Uterus (tissue), 2 donors: ENCODE measurements around the gene ANKFY1.

Experiments used
- POLR2A ChIP-seq, 2 donors: fragments of 450-650 bp; IDR thresholded peaks; one replicate each; pipeline ENCODE4 v1.6.1; 2016; ENCODE audit warnings: antibody characterized with exemption in 2 of 2, mild to moderate bottlenecking in 1 of 2, moderate library complexity in 1 of 2
- TF ChIP-seq, protein P1 (sequence below), 4 experiments: fragments of 200-600 bp in 2 of 4; fragments of 450-650 bp in 2 of 4; sonication (generic) in 2 of 4; IDR thresholded peaks; one replicate each; pipeline ENCODE4 v1.5.1; 2016 to 2019; ENCODE audit warnings: antibody characterized with exemption in 4 of 4, mild to moderate bottlenecking in 2 of 4, moderate library complexity in 1 of 4

DNA sequence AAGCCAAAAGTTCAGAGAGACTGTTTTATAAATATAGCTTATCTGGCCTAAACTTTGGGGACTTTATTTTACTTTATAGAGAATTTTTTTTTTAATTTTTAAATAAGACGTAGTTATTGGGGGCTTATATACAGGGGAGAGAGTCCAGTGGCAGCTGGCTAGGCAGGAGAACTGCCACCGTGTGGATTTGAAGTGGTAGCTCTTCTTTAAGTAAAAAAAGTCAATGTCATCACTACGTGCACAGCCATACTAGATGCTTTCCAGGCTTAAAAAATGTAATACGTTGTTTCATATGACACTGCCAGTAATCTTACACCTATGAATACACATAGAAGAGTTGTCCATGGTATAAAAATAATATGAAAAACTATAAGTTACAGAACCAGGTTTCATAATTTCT lies 31.9 kb upstream of the ANKFY1 start:
- no peak for TF ChIP-seq POLR2A (IDR thresholded peaks at IDR 0.05)
- TF ChIP-seq, protein P1, sequence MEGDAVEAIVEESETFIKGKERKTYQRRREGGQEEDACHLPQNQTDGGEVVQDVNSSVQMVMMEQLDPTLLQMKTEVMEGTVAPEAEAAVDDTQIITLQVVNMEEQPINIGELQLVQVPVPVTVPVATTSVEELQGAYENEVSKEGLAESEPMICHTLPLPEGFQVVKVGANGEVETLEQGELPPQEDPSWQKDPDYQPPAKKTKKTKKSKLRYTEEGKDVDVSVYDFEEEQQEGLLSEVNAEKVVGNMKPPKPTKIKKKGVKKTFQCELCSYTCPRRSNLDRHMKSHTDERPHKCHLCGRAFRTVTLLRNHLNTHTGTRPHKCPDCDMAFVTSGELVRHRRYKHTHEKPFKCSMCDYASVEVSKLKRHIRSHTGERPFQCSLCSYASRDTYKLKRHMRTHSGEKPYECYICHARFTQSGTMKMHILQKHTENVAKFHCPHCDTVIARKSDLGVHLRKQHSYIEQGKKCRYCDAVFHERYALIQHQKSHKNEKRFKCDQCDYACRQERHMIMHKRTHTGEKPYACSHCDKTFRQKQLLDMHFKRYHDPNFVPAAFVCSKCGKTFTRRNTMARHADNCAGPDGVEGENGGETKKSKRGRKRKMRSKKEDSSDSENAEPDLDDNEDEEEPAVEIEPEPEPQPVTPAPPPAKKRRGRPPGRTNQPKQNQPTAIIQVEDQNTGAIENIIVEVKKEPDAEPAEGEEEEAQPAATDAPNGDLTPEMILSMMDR (IDR thresholded peaks at IDR 0.05): no peak
